HAP-1 (cell line): Measurements from ENCODE around the gene DMD.

Source experiments
- DNase-seq, 2 experiments: peaks; one replicate each; pipeline ENCODE4 v3.0.0-alpha.2; 2016 to 2020; ENCODE audit warnings: low spot score in 2 of 2
- H3K27me3 ChIP-seq: fragments of 250-450 bp; sonication (Bioruptor Pico); 2 replicates; pipeline ENCODE4 v1.5.1; 2020; ENCODE audit warnings: low read depth, mild to moderate bottlenecking, moderate library complexity
- H3K36me3 ChIP-seq: fragments of 250-450 bp; sonication (Bioruptor Pico); replicated peaks from 2 replicates; pipeline ENCODE4 v1.5.1; 2020; ENCODE audit warnings: mild to moderate bottlenecking
- H3K4me1 ChIP-seq: fragments of 250-450 bp; sonication (Bioruptor Pico); 2 replicates; pipeline ENCODE4 v1.5.1; 2020; ENCODE audit warnings: mild to moderate bottlenecking
- H3K4me3 ChIP-seq: fragments of 250-450 bp; sonication (Bioruptor Pico); 2 replicates; pipeline ENCODE4 v1.5.1; 2020; ENCODE audit warnings: mild to moderate bottlenecking, moderate library complexity
- H3K9me3 ChIP-seq: fragments of 250-450 bp; sonication (Bioruptor Pico); 2 replicates; pipeline ENCODE4 v1.5.1; 2020; ENCODE audit warnings: mild to moderate bottlenecking, moderate library complexity
- in situ Hi-C: fragments of 300-500 bp; cut with MboI; formaldehyde crosslinking; loops from 3 replicates; pipeline ENCODE4 v1.14.3; 2020; ENCODE audit warnings: low sequenced_read_pairs, inconsistent platforms, mixed read lengths

The DMD gene

GRCh38 chrX:33211356-33212260, at the start of gene DMD:
Gene DMD (minus strand): TSS chrX:33211549. CDS start chrX:33211312, 237 bp downstream.
- H3K4me3 ChIP-seq, result no peak within 1 kb of the TSS
- no peaks in the 10 kb centered on the region for H3K27me3 ChIP-seq
- no peaks in the 10 kb centered on the region for H3K9me3 ChIP-seq
- H3K4me1 ChIP-seq, result no peaks in the 10 kb centered on the region
- H3K36me3 ChIP-seq, result no peaks in the 10 kb centered on the region
- DNase-seq, result peak in 1 of 2 experiments; percentile 8
- in situ Hi-C loops, result no loop called here

DNA sequence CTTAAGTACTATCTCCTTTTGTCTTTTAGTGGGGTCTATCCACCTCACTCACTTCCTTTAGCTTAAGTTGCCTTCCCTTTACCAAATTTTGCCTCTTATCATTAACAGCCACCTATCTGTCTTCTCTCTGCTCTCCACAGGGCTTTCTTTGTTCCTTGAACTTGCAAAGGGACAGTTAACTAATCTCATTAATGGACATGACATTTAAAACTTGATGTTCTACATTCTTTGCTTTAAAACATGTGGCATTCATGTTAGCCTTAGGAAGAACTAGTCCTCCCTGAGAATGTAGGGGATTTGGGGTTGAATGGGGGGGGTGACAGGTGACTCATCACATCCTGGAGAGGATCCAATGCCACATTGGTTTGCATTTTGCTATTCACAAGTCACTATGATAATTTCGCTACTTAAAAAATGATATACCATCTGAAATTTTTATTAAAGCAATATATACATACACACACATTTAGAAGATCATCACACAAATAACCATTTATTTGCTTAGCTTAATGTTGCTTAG, 41.0 kb upstream of the DMD start:
- Histone ChIP-seq H3K36me3 (no peaks in the 10 kb centered on the region), H3K4me3 (no peak overlapping the region), H3K9me3 (no peaks in the 10 kb centered on the region), H3K27me3 (no peaks in the 10 kb centered on the region), H3K4me1 (no peaks in the 10 kb centered on the region)
- in situ Hi-C loops, result no loop called here
- no peak for DNase-seq

GRCh38 chrX:33218819-33219218, 7.5 kb upstream of the DMD start:
- no peaks in the 10 kb centered on the region for H3K27me3 ChIP-seq
- H3K36me3 ChIP-seq, result no peaks in the 10 kb centered on the region
- H3K4me3 ChIP-seq, result no peak overlapping the region
- in situ Hi-C loops, result no loop called here
- DNase-seq, result no peak
- no peaks in the 10 kb centered on the region for H3K4me1 ChIP-seq
- H3K9me3 ChIP-seq, result no peaks in the 10 kb centered on the region

- Histone ChIP-seq H3K4me3 (no peak overlapping the region), H3K36me3 (no peaks in the 10 kb centered on the region), H3K4me1 (no peaks in the 10 kb centered on the region), H3K27me3 (no peaks in the 10 kb centered on the region), H3K9me3 (no peaks in the 10 kb centered on the region)
- in situ Hi-C loops, result no loop called here
- DNase-seq, result no peak
Observed at GRCh38 chrX:33210156-33210555, 1.2 kb downstream of the DMD start.

GRCh38 chrX:33207056-33207455, 4.3 kb downstream of the DMD start:
- Histone ChIP-seq H3K36me3 (no peaks in the 10 kb centered on the region), H3K27me3 (no peaks in the 10 kb centered on the region), H3K4me3 (no peak overlapping the region), H3K4me1 (no peaks in the 10 kb centered on the region), H3K9me3 (no peaks in the 10 kb centered on the region)
- DNase-seq, result no peak
- in situ Hi-C loops, result no loop called here

DNA sequence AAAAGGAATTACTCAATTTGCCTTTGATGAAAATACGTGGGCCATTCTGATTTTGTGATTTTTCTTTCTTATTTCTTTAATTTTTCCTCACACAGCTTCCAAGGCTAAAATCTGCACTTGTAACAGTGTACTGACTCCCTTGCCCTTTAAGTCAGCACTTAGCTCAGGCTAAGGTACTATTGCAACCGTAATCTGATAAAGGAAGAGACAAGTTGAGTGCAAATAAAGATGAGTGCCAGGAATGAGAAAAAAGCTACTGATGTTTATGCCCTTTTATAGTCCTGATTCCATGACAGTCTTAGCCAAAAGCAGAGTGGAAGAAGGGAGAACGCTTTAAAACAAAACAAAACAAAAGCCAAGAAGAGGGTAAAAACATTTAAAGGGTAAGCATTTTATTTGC, 6.0 kb downstream of the DMD start:
- Histone ChIP-seq H3K4me1 (no peaks in the 10 kb centered on the region), H3K27me3 (no peaks in the 10 kb centered on the region), H3K9me3 (no peaks in the 10 kb centered on the region), H3K4me3 (no peak overlapping the region), H3K36me3 (no peaks in the 10 kb centered on the region)
- DNase-seq, result no peak
- in situ Hi-C loops, result no loop called here

DNA sequence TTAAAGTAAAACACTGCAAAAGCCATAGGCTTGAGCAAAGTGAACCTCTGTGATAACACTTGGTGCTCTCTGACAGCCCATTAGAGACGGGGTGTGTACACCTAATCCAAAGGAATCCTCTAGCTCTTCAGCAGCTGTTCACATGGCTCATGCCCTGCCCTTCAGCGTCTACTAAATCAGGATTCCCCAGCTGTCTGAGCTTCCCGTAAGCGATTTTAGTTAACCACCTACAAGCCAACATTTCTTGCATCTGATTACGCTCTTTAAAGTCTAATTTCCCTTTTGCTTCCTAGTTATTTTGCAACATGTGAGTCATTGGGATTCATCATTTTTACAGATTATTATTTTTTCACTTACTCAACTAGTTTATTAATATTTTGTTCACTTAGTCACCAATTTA, 6.5 kb downstream of the DMD start:
- no peaks in the 10 kb centered on the region for H3K4me1 ChIP-seq
- H3K27me3 ChIP-seq, result no peaks in the 10 kb centered on the region
- no peak for DNase-seq
- H3K36me3 ChIP-seq, result no peaks in the 10 kb centered on the region
- in situ Hi-C loops, result no loop called here
- no peaks in the 10 kb centered on the region for H3K9me3 ChIP-seq
- H3K4me3 ChIP-seq, result no peak overlapping the region

DNA sequence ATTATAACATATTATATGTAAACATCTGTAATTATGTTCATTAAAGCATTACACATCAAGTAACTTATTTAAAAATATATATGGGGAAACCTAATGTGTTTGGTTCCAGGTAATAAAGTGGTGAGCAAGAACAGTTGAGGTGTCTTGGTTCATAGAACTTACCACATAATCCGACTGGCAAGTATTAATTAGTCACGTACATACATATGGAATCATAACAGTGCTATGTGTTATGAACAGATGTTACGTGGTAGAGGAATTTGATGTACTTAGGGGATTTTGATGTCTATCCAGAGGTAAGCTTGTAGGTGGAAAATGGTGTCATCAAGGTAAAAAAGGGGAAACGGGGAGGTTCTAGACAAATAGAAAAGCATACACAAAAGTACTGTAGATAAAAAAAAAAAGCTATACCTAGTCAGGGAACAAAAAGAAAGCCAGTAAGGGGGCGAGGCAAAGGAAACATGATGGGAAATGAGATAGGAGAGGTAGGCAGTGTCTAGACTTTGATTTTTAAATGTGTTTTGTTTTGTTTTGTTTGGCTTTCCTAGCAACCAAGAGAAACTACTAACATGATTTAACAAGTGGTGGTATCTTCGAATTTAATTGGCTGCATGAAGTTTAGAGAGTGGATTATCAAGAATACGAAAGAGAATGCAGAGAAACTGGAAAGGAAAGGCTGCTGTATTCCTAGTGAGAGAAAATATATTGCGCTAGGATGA, 12.6 kb downstream of the DMD start:
- no peaks in the 10 kb centered on the region for H3K9me3 ChIP-seq
- H3K4me1 ChIP-seq, result no peaks in the 10 kb centered on the region
- in situ Hi-C loops, result no loop called here
- H3K4me3 ChIP-seq, result no peak overlapping the region
- H3K27me3 ChIP-seq, result no peaks in the 10 kb centered on the region
- no peaks in the 10 kb centered on the region for H3K36me3 ChIP-seq
- DNase-seq, result no peak

GRCh38 chrX:33195698-33196097, 15.7 kb downstream of the DMD start:
- H3K4me1 ChIP-seq, result no peaks in the 10 kb centered on the region
- DNase-seq, result no peak
- H3K9me3 ChIP-seq, result no peaks in the 10 kb centered on the region
- in situ Hi-C loops, result no loop called here
- no peak overlapping the region for H3K4me3 ChIP-seq
- no peaks in the 10 kb centered on the region for H3K36me3 ChIP-seq
- no peaks in the 10 kb centered on the region for H3K27me3 ChIP-seq

DNA sequence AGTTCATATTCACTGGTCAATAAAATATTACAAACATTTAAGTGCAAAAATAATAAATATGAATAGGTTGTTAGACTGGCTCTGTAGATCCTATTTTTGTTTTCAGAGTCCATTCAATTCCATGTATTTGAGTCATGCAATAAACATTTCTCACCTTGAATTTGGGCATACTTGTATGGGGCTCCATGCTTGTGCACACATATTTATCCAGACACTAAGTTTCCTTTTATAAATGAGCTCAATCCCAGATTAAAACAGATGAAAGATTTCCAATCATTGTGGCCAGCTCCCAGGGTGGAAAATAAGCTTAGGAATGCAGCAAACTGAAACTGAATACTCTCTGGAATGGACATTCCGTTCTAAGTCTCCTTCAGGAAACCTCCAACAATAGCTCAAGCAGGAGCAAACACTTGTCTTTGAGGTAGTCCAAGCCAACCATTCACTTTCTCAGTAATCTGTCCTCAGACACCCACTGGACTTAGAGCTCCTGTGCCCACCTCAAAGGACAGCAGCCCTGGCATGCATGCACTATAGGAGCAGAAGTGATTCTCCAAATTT, 16.4 kb downstream of the DMD start:
- no peaks in the 10 kb centered on the region for H3K36me3 ChIP-seq
- in situ Hi-C loops, result no loop called here
- no peak for DNase-seq
- no peaks in the 10 kb centered on the region for H3K9me3 ChIP-seq
- H3K4me1 ChIP-seq, result no peaks in the 10 kb centered on the region
- no peak overlapping the region for H3K4me3 ChIP-seq
- H3K27me3 ChIP-seq, result no peaks in the 10 kb centered on the region

DNA sequence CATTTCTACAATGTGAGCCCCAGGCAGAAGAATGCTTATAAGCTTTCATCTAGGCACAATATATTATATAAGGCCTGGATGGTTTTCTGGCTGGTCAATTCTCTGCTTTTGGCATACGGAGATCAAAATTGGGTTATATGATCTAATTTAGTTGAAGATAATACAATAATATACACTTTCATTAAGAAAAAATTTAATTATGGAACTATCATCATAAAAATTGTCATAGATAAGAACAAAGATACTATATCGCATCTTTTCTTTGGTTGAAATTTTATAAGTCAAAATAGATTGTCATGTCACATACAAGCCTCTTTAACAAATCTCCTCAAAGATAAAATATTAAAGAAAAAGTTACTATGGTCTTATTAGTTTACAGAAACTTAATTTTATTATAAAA, 17.1 kb downstream of the DMD start:
- Histone ChIP-seq H3K9me3 (no peaks in the 10 kb centered on the region), H3K4me1 (no peaks in the 10 kb centered on the region), H3K4me3 (no peak overlapping the region), H3K36me3 (no peaks in the 10 kb centered on the region), H3K27me3 (no peaks in the 10 kb centered on the region)
- no peak for DNase-seq
- in situ Hi-C loops, result no loop called here

DNA sequence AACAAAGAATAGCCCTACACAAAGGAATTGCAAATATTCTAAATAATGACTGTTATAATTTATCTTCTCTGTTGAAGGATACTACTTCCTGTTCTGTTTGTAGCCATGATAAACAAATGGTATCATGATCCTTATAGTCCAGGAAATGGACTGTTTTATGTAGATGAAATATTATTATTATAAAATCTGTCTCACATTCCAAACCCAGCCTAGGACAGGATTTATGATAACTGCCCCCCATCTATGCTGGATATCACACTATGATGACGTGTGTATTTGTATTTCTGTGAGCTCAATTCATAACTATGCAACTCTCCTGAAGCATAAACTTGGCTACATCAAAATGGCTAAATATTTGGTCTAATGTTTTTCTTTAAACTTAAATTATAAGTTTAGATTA, 21.3 kb downstream of the DMD start:
- DNase-seq, result no peak
- Histone ChIP-seq H3K36me3 (no peaks in the 10 kb centered on the region), H3K4me1 (no peaks in the 10 kb centered on the region), H3K27me3 (no peaks in the 10 kb centered on the region), H3K9me3 (no peaks in the 10 kb centered on the region), H3K4me3 (no peak overlapping the region)
- in situ Hi-C loops, result no loop called here

GRCh38 chrX:33188881-33189280, 22.5 kb downstream of the DMD start:
- H3K4me1 ChIP-seq, result no peaks in the 10 kb centered on the region
- H3K36me3 ChIP-seq, result no peaks in the 10 kb centered on the region
- no peak for DNase-seq
- no peaks in the 10 kb centered on the region for H3K9me3 ChIP-seq
- no peak overlapping the region for H3K4me3 ChIP-seq
- H3K27me3 ChIP-seq, result no peaks in the 10 kb centered on the region
- in situ Hi-C loops, result no loop called here

DNA sequence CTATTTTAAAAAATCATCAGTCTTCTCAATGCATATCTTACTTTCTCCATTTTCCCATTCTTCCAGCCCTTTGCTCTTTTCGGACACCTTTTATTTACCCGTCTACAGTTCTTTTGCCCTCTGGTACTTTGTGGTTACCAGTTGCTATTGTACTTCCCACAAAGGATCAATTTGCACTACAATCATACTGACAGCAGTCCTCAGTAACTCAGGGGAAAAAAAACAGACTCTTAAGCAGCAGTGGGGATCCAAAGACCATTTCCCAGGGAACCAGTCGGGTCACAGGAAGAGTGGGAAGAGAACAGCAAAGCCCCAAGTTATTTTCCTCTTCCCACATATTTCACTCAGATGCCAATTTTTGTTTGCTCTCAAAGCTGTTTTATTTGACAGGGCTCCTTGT, 23.1 kb downstream of the DMD start:
- in situ Hi-C loops, result no loop called here
- DNase-seq, result peak in 1 of 2 experiments; percentile 33
- no peak overlapping the region for H3K4me3 ChIP-seq
- H3K9me3 ChIP-seq, result no peaks in the 10 kb centered on the region
- no peaks in the 10 kb centered on the region for H3K4me1 ChIP-seq
- H3K27me3 ChIP-seq, result no peaks in the 10 kb centered on the region
- no peaks in the 10 kb centered on the region for H3K36me3 ChIP-seq
